ENCODE data around the gene VSTM5. TPM values are rescaled to one million over a fixed set of nuclear protein-coding genes. Genes with fewer than 3 reads are reported as not detected.

VSTM5 gene
- polyA plus RNA-seq, 3 donors, result not detected

DNA sequence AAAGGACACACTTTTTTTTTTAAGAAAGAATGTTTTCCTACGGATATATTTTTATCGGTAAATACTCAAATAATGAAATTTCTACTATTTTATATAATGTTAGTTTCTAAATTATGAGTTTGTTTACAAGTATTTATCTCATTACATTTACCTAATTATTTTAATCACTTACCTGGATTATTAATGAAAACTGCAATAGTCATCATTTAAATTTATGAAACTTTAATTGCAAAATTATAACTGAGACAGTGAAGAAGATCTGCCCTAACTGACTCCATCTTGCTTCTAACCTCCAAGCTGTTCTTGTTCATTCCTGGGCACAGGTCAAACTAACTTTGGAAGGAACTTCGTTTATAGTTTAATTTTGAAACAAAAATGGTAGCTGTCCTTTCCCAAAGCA, 25.2 kb upstream of the VSTM5 start:
- H3K9me3 ChIP-seq (replicated peaks in 1 of 2; ENCODE audit: control insufficient read depth in 1 of 2, insufficient read depth in 1 of 2, low read length in 2 of 2), result no peaks in the 10 kb centered on the region
- H3K27me3 Mint-ChIP-seq (ENCODE audit: low read depth in 3 of 3), result peaks cover 0 to 3% (median 0%) of the 10 kb centered on the region in 3 donors
- no peaks in the 10 kb centered on the region for H3K36me3 ChIP-seq (replicated peaks in 1 of 2; ENCODE audit: control insufficient read depth in 1 of 2, insufficient read depth in 2 of 2, low read length in 2 of 2)
- H3K9me3 Mint-ChIP-seq, result peaks cover 0 to 4% (median 0%) of the 10 kb centered on the region in 7 donors
- no peaks in the 10 kb centered on the region for H3K36me3 Mint-ChIP-seq
- no peak for TF ChIP-seq CTCF (IDR thresholded peaks at IDR 0.05)
- H3K27ac Mint-ChIP-seq, result no peak overlapping the region
- intact Hi-C loops (cut with micrococcal nuclease), result no loop called here
- H3K4me3 ChIP-seq (replicated peaks in 1 of 3; ENCODE audit: low read depth in 2 of 3, low read length in 3 of 3), result no peak overlapping the region
- no peak overlapping the region for H3K4me2 ChIP-seq (replicated peaks; ENCODE audit: extremely low read depth, low read length, poor library complexity, severe bottlenecking)
- no peak overlapping the region for H3K27ac ChIP-seq (ENCODE audit: low read depth in 1 of 2, low read length in 2 of 2)
- H3K4me1 Mint-ChIP-seq, result no peaks in the 10 kb centered on the region
- no peaks in the 10 kb centered on the region for H3K27me3 ChIP-seq (ENCODE audit: control insufficient read depth in 2 of 2, insufficient read depth in 2 of 2, low read length in 2 of 2)
- H2AFZ ChIP-seq (ENCODE audit: insufficient read depth, low read depth, low read length, poor library complexity, severe bottlenecking), result no peak overlapping the region
- no peaks in the 10 kb centered on the region for H4K20me1 ChIP-seq (ENCODE audit: insufficient read depth, low read length)
- no peak overlapping the region for H3K9ac ChIP-seq (ENCODE audit: insufficient read depth, low read length, poor library complexity, severe bottlenecking)
- no peaks in the 10 kb centered on the region for H3K79me2 ChIP-seq (ENCODE audit: insufficient read depth, low read length)
- no peaks in the 10 kb centered on the region for H3K4me1 ChIP-seq (ENCODE audit: control insufficient read depth in 1 of 2, insufficient read depth in 2 of 2, low read length in 2 of 2)
- no peak for DNase-seq
- no CpG with 5 or more reads among the region's 3 CpGs for WGBS (ENCODE audit: insufficient coverage)
- H3K4me3 Mint-ChIP-seq, result no peak overlapping the region

- no peak for TF ChIP-seq CTCF (IDR thresholded peaks at IDR 0.05)
- H3K27ac Mint-ChIP-seq, result no peak overlapping the region
- H3K9me3 Mint-ChIP-seq, result peaks cover 2 to 16% (median 8%) of the 10 kb centered on the region in 7 donors
- H3K4me3 Mint-ChIP-seq, result no peak overlapping the region
- Histone ChIP-seq H3K4me1 (ENCODE audit: control insufficient read depth in 1 of 2, insufficient read depth in 2 of 2, low read length in 2 of 2) (no peaks in the 10 kb centered on the region), H3K9ac (ENCODE audit: insufficient read depth, low read length, poor library complexity, severe bottlenecking) (no peak overlapping the region), H3K4me3 (replicated peaks in 1 of 3; ENCODE audit: low read depth in 2 of 3, low read length in 3 of 3) (no peak overlapping the region), H3K36me3 (replicated peaks in 1 of 2; ENCODE audit: control insufficient read depth in 1 of 2, insufficient read depth in 2 of 2, low read length in 2 of 2) (no peaks in the 10 kb centered on the region), H4K20me1 (ENCODE audit: insufficient read depth, low read length) (no peaks in the 10 kb centered on the region), H3K27me3 (ENCODE audit: control insufficient read depth in 2 of 2, insufficient read depth in 2 of 2, low read length in 2 of 2) (no peaks in the 10 kb centered on the region), H3K27ac (ENCODE audit: low read depth in 1 of 2, low read length in 2 of 2) (no peak overlapping the region), H2AFZ (ENCODE audit: insufficient read depth, low read depth, low read length, poor library complexity, severe bottlenecking) (no peak overlapping the region), H3K9me3 (replicated peaks in 1 of 2; ENCODE audit: control insufficient read depth in 1 of 2, insufficient read depth in 1 of 2, low read length in 2 of 2) (peaks cover 3 to 6% of the 10 kb centered on the region in 2 donors), H3K4me2 (replicated peaks; ENCODE audit: extremely low read depth, low read length, poor library complexity, severe bottlenecking) (no peak overlapping the region), H3K79me2 (ENCODE audit: insufficient read depth, low read length) (no peaks in the 10 kb centered on the region)
- H3K4me1 Mint-ChIP-seq, result no peaks in the 10 kb centered on the region
- peaks cover 0 to 1% (median 0%) of the 10 kb centered on the region in 3 donors for H3K27me3 Mint-ChIP-seq (ENCODE audit: low read depth in 3 of 3)
- no peak for DNase-seq
- intact Hi-C loops (cut with micrococcal nuclease), result no loop called here
- H3K36me3 Mint-ChIP-seq, result no peaks in the 10 kb centered on the region
Observed at GRCh38 chr11:93871526-93871925, 21.1 kb upstream of the VSTM5 start.
